ENCODE measurements around the gene ANKRD28. TPM values are rescaled to one million over a fixed set of nuclear protein-coding genes. Genes with fewer than 3 reads are reported as not detected.

Gene ANKRD28
- total and polyA plus RNA-seq, 2 experiments from 2014 or later, result 15.2 to 61.3 TPM

- TF ChIP-seq REST (IDR thresholded peaks at IDR 0.05; ENCODE audit: unreplicated experiment), result no peak
- no peak for TF ChIP-seq ETS1 (IDR thresholded peaks at IDR 0.05)
- no peak for TF ChIP-seq CTCF (conservative IDR thresholded peaks at IDR 0.05; ENCODE audit: low read depth in 2 of 2)
- TF ChIP-seq NANOG (IDR thresholded peaks at IDR 0.05; ENCODE audit: borderline replicate concordance), result no peak
These were observed 27.2 kb upstream of the ANKRD28 start (continued) for GRCh38 chr3:15825016-15825415.

GRCh38 chr3:15823092-15823491, 25.3 kb upstream of the ANKRD28 start:
- Histone ChIP-seq H4K20me1 (replicated peaks; ENCODE audit: insufficient read depth) (peaks cover 47% of the 10 kb centered on the region), H3K9me2 (ENCODE audit: insufficient read depth) (no peaks in the 10 kb centered on the region), H3K4me1 (ENCODE audit: insufficient read depth) (peaks cover 2% of the 10 kb centered on the region), H2AFZ (no peak overlapping the region), H3K4me3 (no peak overlapping the region), H3K79me2 (replicated peaks; ENCODE audit: insufficient read depth) (peaks cover 100% of the 10 kb centered on the region), H3K36me3 (ENCODE audit: insufficient read depth) (no peaks in the 10 kb centered on the region), H3F3A (replicated peaks; ENCODE audit: low read depth) (no peaks in the 10 kb centered on the region), H3K27me3 (ENCODE audit: insufficient read depth) (no peaks in the 10 kb centered on the region), H3K4me2 (no peak overlapping the region), H3K27ac (ENCODE audit: low read depth) (no peak overlapping the region)
- H3K27ac Mint-ChIP-seq, result no peak overlapping the region
- DNase-seq (ENCODE audit: low spot score), result peak; percentile 46
- H3K4me1 Mint-ChIP-seq, result peaks cover 18% of the 10 kb centered on the region; the same call in 2 of the 3 replicates
- no peaks in the 10 kb centered on the region for H3K36me3 Mint-ChIP-seq (ENCODE audit: low read depth)
- no peaks in the 10 kb centered on the region for H3K27me3 Mint-ChIP-seq (ENCODE audit: insufficient read depth, low read depth, poor library complexity)
- peak; percentile 65 for ATAC-seq
- no peak overlapping the region for H3K4me3 Mint-ChIP-seq
- TF ChIP-seq STAT1 (IDR thresholded peaks at IDR 0.05; ENCODE audit: unreplicated experiment) (no peak), CTCF (conservative IDR thresholded peaks at IDR 0.05; ENCODE audit: low read depth in 2 of 2) (no peak), NANOG (IDR thresholded peaks at IDR 0.05; ENCODE audit: borderline replicate concordance) (no peak), POLR2AphosphoS5 (IDR thresholded peaks at IDR 0.05; ENCODE audit: low read depth) (no peak), EZH2 (IDR thresholded peaks at IDR 0.05; ENCODE audit: low read depth, unreplicated experiment) (no peak), REST (IDR thresholded peaks at IDR 0.05; ENCODE audit: unreplicated experiment) (no peak), CREB1 (CRISPR knock-in tag; IDR thresholded peaks at IDR 0.05; ENCODE audit: low read depth) (no peak), JUNB (IDR thresholded peaks at IDR 0.05; ENCODE audit: unreplicated experiment) (no peak), ETS1 (IDR thresholded peaks at IDR 0.05) (no peak), EZH2phosphoT487 (IDR thresholded peaks at IDR 0.05; ENCODE audit: unreplicated experiment) (no peak), ZNF331 (CRISPR knock-in tag; IDR thresholded peaks at IDR 0.05; ENCODE audit: low read depth) (no peak), ZNF114 (CRISPR knock-in tag; IDR thresholded peaks at IDR 0.05) (no peak)
- no peaks in the 10 kb centered on the region for H3K9me3 Mint-ChIP-seq
